BLaER1 (cell line): ENCODE measurements around the gene RETREG1.
A peak's percentile ranks its signal among the peaks of the same experiment; 100 is the strongest.
"Not testable (repeated sequence)": the region's sequence is repeated elsewhere in the genome, so short reads cannot be mapped to it uniquely, and the experiment has no call there.

Experiments
- H3K27ac ChIP-seq: shearing (Covaris generic); formaldehyde crosslinking; 2 replicates; pipeline ENCODE4 v1.8.1; 2022
- H3K27me3 ChIP-seq: shearing (Covaris generic); formaldehyde crosslinking; 2 replicates; pipeline ENCODE4 v1.8.1; 2022
- H3K36me3 ChIP-seq: shearing (Covaris generic); formaldehyde crosslinking; 2 replicates; pipeline ENCODE4 v1.8.1; 2022
- H3K4me1 ChIP-seq: shearing (Covaris generic); formaldehyde crosslinking; 2 replicates; pipeline ENCODE4 v1.8.1; 2022
- H3K4me2 ChIP-seq: shearing (Covaris generic); formaldehyde crosslinking; 2 replicates; pipeline ENCODE4 v1.8.1; 2022
- H3K4me3 ChIP-seq: shearing (Covaris generic); formaldehyde crosslinking; 2 replicates; pipeline ENCODE4 v1.8.1; 2022
- H3K9ac ChIP-seq: shearing (Covaris generic); formaldehyde crosslinking; 2 replicates; pipeline ENCODE4 v1.8.1; 2022
- H3K9me3 ChIP-seq: shearing (Covaris generic); formaldehyde crosslinking; 2 replicates; pipeline ENCODE4 v1.8.1; 2022
- H4K20me1 ChIP-seq: shearing (Covaris generic); formaldehyde crosslinking; 2 replicates; pipeline ENCODE4 v1.8.1; 2022
- Cebpa-rat ChIP-seq: shearing (Covaris generic); IDR thresholded peaks from 2 replicates; pipeline ENCODE4 v1.8.1; 2022

The RETREG1 gene

DNA sequence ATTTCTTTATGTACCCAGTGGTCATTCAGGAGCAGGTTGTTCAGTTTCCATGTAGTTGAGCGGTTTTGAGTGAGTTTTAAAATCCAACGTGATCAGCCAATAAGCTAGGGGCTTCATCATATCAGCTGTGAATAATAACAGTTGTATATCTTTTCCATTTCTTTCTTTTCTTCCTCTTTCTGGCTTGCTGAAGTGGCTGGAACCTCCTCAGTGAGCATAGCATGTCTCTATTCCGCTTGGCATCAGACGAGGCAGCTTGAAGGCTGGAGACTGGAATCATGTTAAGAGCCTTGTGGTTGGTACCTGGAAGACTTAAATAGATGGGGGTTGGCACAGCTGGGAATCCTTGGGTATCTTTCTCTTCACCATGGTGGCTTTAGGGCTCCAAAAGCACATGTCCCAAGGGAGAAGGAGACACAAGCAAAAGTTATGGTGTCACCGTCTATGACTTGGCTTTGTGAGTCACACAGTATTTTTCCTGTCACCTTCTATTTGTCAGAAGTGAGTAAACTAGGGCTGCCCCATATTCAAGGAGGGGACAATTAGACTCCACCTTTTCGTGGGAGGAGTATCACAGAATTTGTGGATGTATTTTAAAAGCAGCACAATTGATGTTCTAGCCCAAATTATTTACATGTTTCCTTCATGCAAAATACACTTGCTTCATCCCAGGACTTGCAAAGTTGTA, 38.0 kb upstream of the RETREG1 start:
- Histone ChIP-seq H3K4me3 (no peak overlapping the region), H3K4me1 (no peaks in the 10 kb centered on the region), H3K27ac (no peak overlapping the region), H3K4me2 (no peak overlapping the region), H4K20me1 (no peaks in the 10 kb centered on the region), H3K27me3 (no peaks in the 10 kb centered on the region), H3K9ac (no peak overlapping the region), H3K9me3 (peaks cover 5% of the 10 kb centered on the region; the same call in 1 of the 2 replicates), H3K36me3 (no peaks in the 10 kb centered on the region)
- no peak for TF ChIP-seq Cebpa-rat

DNA sequence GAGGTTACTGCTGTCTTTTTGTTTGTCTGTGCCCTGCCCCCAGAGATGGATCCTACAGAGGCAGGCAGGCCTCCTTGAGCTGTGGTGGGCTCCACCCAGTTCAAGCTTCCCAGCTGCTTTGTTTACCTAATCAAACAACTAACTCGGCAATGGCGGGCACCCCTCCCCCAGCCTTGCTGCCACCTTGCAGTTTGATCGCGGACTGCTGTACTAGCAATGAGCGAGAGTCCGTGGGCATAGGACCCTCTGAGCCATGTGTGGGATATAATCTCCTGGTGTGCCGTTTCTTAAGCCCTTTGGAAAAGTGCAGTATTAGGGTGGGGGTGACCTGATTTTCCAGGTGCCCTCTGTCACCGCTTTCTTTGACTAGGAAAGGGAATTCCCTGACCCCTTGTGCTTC, 31.9 kb upstream of the RETREG1 start:
- H3K4me1 ChIP-seq, H3K9me3 ChIP-seq, H3K4me2 ChIP-seq, H3K4me3 ChIP-seq, H3K9ac ChIP-seq, H3K36me3 ChIP-seq, H4K20me1 ChIP-seq, H3K27me3 ChIP-seq, H3K27ac ChIP-seq: not testable (repeated sequence)

DNA sequence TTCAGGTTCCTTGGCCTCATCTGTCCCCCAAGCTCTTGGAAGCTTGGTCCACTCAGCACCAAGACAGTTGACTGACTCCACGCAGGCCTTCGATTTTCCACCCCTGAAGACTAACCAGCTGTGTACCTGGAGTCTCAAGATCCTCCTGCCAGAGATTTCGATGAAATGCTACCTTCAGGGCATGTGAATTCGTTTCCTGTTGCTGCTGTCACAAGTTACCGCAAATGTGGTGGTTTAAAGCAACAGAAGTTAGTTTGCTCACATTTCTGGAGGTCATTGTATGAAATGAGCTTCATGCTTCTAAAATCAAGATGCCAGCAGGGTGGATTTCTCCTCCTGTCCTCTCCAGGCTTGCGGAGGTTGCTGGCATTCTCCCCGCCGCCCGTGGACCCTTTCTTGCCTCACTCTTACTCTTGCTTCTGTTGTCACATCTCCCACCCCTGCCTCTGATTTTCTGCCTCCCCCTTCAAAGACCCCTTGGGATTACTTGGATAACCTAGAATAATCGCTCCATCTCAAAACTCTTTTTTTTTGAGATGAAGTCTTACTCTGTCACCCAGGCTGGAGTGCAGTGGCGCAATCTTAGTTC, 27.6 kb upstream of the RETREG1 start:
- H3K27me3 ChIP-seq: no peaks in the 10 kb centered on the region
- H3K4me2 ChIP-seq: no peak overlapping the region
- no peak overlapping the region for H3K9ac ChIP-seq
- H3K9me3 ChIP-seq: no peaks in the 10 kb centered on the region
- no peaks in the 10 kb centered on the region for H3K36me3 ChIP-seq
- H3K4me1 ChIP-seq: no peaks in the 10 kb centered on the region
- TF ChIP-seq Cebpa-rat: no peak
- no peak overlapping the region for H3K4me3 ChIP-seq
- no peaks in the 10 kb centered on the region for H4K20me1 ChIP-seq
- H3K27ac ChIP-seq: no peak overlapping the region

DNA sequence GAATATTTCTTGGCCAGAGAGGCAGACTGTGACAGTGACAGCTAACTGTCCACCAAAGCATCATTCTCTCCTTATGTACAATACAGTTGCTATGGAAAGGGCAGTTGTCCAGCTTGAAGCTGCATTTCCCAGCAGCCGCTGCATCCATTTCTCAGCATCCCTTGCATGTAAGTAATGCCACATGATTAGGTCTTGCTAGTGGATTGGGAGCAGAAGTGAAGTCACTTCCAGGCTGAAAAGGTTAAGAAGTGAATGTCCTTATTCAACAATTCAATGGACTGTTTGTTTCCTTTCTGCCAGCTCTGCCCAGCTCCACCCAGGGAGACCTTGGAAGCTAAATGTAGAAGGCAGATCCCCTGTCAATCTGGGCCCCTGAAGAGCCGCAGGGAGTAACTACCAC, 26.1 kb upstream of the RETREG1 start:
- H3K27ac ChIP-seq: no peak overlapping the region
- no peak for TF ChIP-seq Cebpa-rat
- peaks cover 10% of the 10 kb centered on the region; the same call in 1 of the 2 replicates for H3K9me3 ChIP-seq
- no peaks in the 10 kb centered on the region for H3K4me1 ChIP-seq
- H3K4me2 ChIP-seq: no peak overlapping the region
- no peaks in the 10 kb centered on the region for H3K27me3 ChIP-seq
- no peaks in the 10 kb centered on the region for H3K36me3 ChIP-seq
- H4K20me1 ChIP-seq: no peaks in the 10 kb centered on the region
- no peak overlapping the region for H3K4me3 ChIP-seq
- no peak overlapping the region for H3K9ac ChIP-seq

DNA sequence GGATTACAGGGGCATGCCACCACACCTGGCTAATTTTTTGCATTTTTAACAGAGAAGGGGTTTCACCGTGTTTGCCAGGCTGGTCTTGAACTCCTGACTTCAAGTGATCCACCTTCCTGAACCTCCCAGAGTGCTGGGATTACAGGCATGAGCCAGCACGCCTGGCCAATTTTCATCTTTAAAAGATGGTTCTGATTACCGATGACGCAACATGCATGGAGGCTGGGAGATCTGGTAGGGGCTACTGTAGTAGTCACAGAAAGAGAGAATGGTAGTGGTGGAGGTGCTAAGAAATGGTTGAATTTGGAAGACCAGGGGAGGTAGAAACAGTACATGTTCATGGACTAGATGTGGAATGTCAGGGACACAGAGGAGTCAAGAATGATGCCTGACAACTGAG, 22.4 kb upstream of the RETREG1 start:
- Histone ChIP-seq H3K9ac (no peak overlapping the region), H3K36me3 (no peaks in the 10 kb centered on the region), H3K27me3 (no peaks in the 10 kb centered on the region)

DNA sequence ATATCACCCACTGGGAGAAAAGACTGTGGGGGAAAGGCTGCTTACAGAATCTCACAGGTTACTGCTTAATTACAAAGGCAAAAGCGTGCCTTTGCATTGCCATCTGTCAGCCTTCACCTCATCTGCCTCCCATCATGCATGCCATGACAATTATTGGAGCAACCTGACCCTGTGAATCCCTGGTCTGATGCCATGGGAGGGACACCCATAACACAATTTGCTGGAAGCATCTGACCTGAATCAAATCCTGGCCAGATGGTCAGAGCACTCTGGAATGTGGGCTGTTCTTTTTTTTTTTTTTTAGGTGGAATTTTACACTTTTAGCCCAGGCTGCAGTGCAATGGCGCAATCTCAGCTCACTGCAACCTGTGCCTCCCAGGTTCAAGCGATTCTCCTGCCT, 11.6 kb upstream of the RETREG1 start:
- H3K27me3 ChIP-seq: no peaks in the 10 kb centered on the region
- H3K27ac ChIP-seq: no peak overlapping the region
- H3K4me1 ChIP-seq: peaks cover 45% of the 10 kb centered on the region

More for the DNA sequence above, 22.4 kb upstream of the RETREG1 start:
- H3K4me1 ChIP-seq: no peaks in the 10 kb centered on the region
- no peaks in the 10 kb centered on the region for H4K20me1 ChIP-seq
- no peak overlapping the region for H3K4me2 ChIP-seq
- no peak overlapping the region for H3K4me3 ChIP-seq
- no peak overlapping the region for H3K27ac ChIP-seq
- H3K9me3 ChIP-seq: peaks cover 11% of the 10 kb centered on the region; the same call in 1 of the 2 replicates
- TF ChIP-seq Cebpa-rat: peak; percentile 25; the same call in 1 of the 2 replicates

DNA sequence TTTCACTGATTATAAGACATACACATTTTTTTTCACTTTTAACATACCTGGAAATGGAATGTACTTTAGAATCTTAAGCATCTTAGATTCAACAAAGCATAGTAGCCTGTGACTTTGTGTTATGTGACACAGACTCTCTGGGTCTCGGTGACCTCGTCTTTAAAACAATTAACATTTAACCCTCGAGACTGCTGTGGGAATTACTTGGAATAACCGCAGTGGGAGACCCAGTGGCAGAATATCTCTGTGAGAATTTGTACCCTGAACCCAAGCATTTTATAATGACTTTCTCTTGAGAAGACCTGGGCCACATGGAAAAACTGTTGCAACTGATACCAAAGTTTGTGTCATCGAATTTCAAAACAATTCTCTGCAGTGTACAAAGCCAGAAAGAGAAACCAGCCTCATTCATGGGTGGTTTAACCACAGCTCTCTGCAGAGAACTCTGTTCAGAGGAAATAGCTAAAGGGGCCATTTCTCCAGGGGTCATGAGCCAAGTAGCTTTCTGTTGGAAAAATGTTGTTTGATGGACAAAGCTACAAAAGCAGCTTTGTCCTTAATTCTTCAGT, 10.0 kb upstream of the RETREG1 start:
- no peak overlapping the region for H3K9ac ChIP-seq
- peak overlapping the region; percentile 66 for H3K4me2 ChIP-seq
- no peaks in the 10 kb centered on the region for H4K20me1 ChIP-seq
- no peaks in the 10 kb centered on the region for H3K9me3 ChIP-seq
- H3K27ac ChIP-seq: 0 out of 2 replicates have a peak overlapping the region, but pooled peaks have one; percentile 33
- no peaks in the 10 kb centered on the region for H3K36me3 ChIP-seq
- H3K27me3 ChIP-seq: no peaks in the 10 kb centered on the region
- no peak for TF ChIP-seq Cebpa-rat
- peaks cover 45% of the 10 kb centered on the region for H3K4me1 ChIP-seq
- no peak overlapping the region for H3K4me3 ChIP-seq

More for the DNA sequence above, 11.6 kb upstream of the RETREG1 start:
- no peaks in the 10 kb centered on the region for H3K9me3 ChIP-seq
- no peak overlapping the region for H3K4me3 ChIP-seq
- H3K4me2 ChIP-seq: no peak overlapping the region
- H3K9ac ChIP-seq: no peak overlapping the region
- H4K20me1 ChIP-seq: no peaks in the 10 kb centered on the region
- no peak for TF ChIP-seq Cebpa-rat
- H3K36me3 ChIP-seq: no peaks in the 10 kb centered on the region

DNA sequence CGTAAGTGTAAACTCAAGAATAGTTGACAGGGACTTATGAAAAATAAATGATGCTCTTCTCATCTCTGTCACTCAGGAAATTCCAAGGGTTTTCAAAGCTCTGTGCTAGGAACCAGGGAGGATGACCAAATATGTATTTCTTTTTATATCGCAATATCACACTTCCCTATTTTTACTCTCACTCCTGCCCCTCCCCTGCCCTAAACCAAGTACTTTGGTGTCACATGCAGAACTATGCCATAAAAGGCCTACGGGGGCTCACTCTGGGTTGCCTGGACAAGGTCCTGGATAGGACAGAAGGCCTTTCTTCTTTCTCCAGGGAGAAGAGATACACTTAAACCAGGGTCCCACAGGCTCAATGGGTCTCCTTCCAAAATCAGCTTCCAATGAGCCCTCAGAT, 8.3 kb upstream of the RETREG1 start:
- no peaks in the 10 kb centered on the region for H3K27me3 ChIP-seq
- no peak overlapping the region for H3K27ac ChIP-seq
- peak overlapping the region; percentile 16 for H3K4me2 ChIP-seq
- no peaks in the 10 kb centered on the region for H3K36me3 ChIP-seq
- no peak for TF ChIP-seq Cebpa-rat
- no peaks in the 10 kb centered on the region for H4K20me1 ChIP-seq
- 0 out of 2 replicates have a peak, but pooled peaks cover 7% of the 10 kb centered on the region for H3K9me3 ChIP-seq
- peaks cover 45% of the 10 kb centered on the region for H3K4me1 ChIP-seq
- no peak overlapping the region for H3K9ac ChIP-seq
- H3K4me3 ChIP-seq: no peak overlapping the region

DNA sequence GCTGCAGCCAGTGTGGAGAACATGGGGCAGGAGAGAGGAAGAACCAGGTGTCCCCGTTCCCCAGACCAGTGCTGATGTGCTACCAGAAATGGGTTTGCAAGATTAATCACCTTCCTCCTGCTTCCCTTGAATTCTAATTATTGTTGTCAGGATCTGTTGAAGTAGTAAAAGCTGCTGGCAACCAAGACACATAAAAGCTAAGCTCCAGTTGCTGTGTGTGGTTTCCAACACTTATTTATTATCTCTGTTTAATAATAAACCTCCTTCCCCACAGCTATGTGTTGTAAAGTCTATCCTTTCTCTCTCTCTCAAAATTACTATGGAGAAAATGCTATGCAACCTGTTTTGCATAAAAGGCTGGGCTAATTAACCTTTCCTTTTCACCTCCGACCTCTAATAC, 2.3 kb upstream of the RETREG1 start:
- H3K36me3 ChIP-seq: no peaks in the 10 kb centered on the region
- peak overlapping the region; percentile 96 for H3K4me2 ChIP-seq
- H3K4me1 ChIP-seq: peaks cover 49% of the 10 kb centered on the region
- 0 out of 2 replicates have a peak, but pooled peaks cover 7% of the 10 kb centered on the region for H4K20me1 ChIP-seq
- H3K9me3 ChIP-seq: 0 out of 2 replicates have a peak, but pooled peaks cover 7% of the 10 kb centered on the region
- TF ChIP-seq Cebpa-rat: no peak
- no peak overlapping the region for H3K9ac ChIP-seq
- H3K27ac ChIP-seq: 0 out of 2 replicates have a peak overlapping the region, but pooled peaks have one; percentile 93
- H3K4me3 ChIP-seq: no peak overlapping the region
- no peaks in the 10 kb centered on the region for H3K27me3 ChIP-seq
